Measurements from ENCODE around the gene TBC1D22B. TPM values are rescaled to one million over a fixed set of nuclear protein-coding genes. Genes with fewer than 3 reads are reported as not detected.

Gene TBC1D22B
- total and polyA plus RNA-seq, 9 of the 15 experiments (the other 6 are each of a cell fraction or from before 2014, with no cell fraction given): 4.8 to 24.2 (median 13.5) TPM

- TF ChIP-seq ID3 (CRISPR knock-in tag; IDR thresholded peaks at IDR 0.05) (no peak), ID3 (tag; IDR thresholded peaks at IDR 0.05) (peak; percentile 34; the same call in 1 of the 2 replicates), CREBBP (IDR thresholded peaks at IDR 0.05; ENCODE audit: low read depth, low read length) (no peak), POLR2AphosphoS5 (IDR thresholded peaks at IDR 0.05; ENCODE audit: control insufficient read depth, insufficient read depth, low read depth, low read length) (no peak), ZNF551 (CRISPR knock-in tag; IDR thresholded peaks at IDR 0.05) (no peak), ARHGAP35 (IDR thresholded peaks at IDR 0.05; ENCODE audit: partially characterized antibody) (no peak), NCOA2 (IDR thresholded peaks at IDR 0.05; ENCODE audit: partially characterized antibody in 2 of 2) (no peak), ZSCAN32 (CRISPR knock-in tag; IDR thresholded peaks at IDR 0.05) (no peak; the same call in 1 of the 2 replicates), ZNF280B (CRISPR knock-in tag; IDR thresholded peaks at IDR 0.05) (no peak), STAG1 (CRISPR knock-in tag; IDR thresholded peaks at IDR 0.05; ENCODE audit: borderline replicate concordance) (no peak), ZNF584 (CRISPR knock-in tag; IDR thresholded peaks at IDR 0.05; ENCODE audit: low read depth) (peak; percentile 87), ZNF3 (CRISPR knock-in tag; IDR thresholded peaks at IDR 0.05) (no peak), TFAP4 (CRISPR knock-in tag; IDR thresholded peaks at IDR 0.05; ENCODE audit: borderline replicate concordance) (peak; percentile 82), CREB3L1 (IDR thresholded peaks at IDR 0.05; ENCODE audit: borderline replicate concordance, low read depth) (no peak), PRDM10 (IDR thresholded peaks at IDR 0.05; ENCODE audit: partially characterized antibody) (peak; percentile 42), ZNF395 (CRISPR knock-in tag; IDR thresholded peaks at IDR 0.05) (peak; percentile 84)
These were observed 12.9 kb upstream of the TBC1D22B start (continued) for GRCh38 chr6:37244430-37245310.
